ENCODE data around the gene INS. TPM values are rescaled to one million over a fixed set of nuclear protein-coding genes. Genes with fewer than 3 reads are reported as not detected.
A peak's percentile ranks its signal among the peaks of the same experiment; 100 is the strongest.

Gene INS
- total and polyA plus RNA-seq, 2 of the 13 experiments (the other 11 are each of a cell fraction or from before 2014, with no cell fraction given) = not detected

- no peak for TF ChIP-seq ARID2 (CRISPR knock-in tag; IDR thresholded peaks at IDR 0.05; ENCODE audit: borderline replicate concordance)
- peak; percentile 34; the same call in 1 of the 2 replicates for TF ChIP-seq JUND (CRISPR knock-in tag; IDR thresholded peaks at IDR 0.05)
- no peak for TF ChIP-seq CREM (IDR thresholded peaks at IDR 0.05)
- TF ChIP-seq CREM (CRISPR knock-in tag; IDR thresholded peaks at IDR 0.05) = no peak
- TF ChIP-seq PRDM15 (CRISPR knock-in tag; IDR thresholded peaks at IDR 0.05) = no peak
- peak; percentile 46; the same call in 1 of the 2 replicates for TF ChIP-seq FUBP1 (CRISPR knock-in tag; IDR thresholded peaks at IDR 0.05; ENCODE audit: borderline replicate concordance)
- peak; percentile 78; the same call in 1 of the 2 replicates for TF ChIP-seq EEA1 (CRISPR knock-in tag; IDR thresholded peaks at IDR 0.05; ENCODE audit: borderline replicate concordance)
- TF ChIP-seq GTF3A (CRISPR knock-in tag; conservative IDR thresholded peaks at IDR 0.05) = no peak
- no peak for TF ChIP-seq ZBTB3 (CRISPR knock-in tag; IDR thresholded peaks at IDR 0.05; ENCODE audit: borderline replicate concordance, low read depth)
- TF ChIP-seq IRF9 (CRISPR knock-in tag; IDR thresholded peaks at IDR 0.05; ENCODE audit: borderline replicate concordance) = peak; percentile 55; the same call in 1 of the 2 replicates
- TF ChIP-seq DNMT1 (CRISPR knock-in tag; IDR thresholded peaks at IDR 0.05) = peak; percentile 67; the same call in 1 of the 2 replicates
- no peak for TF ChIP-seq NFIB (CRISPR knock-in tag; IDR thresholded peaks at IDR 0.05; ENCODE audit: borderline replicate concordance)
- peak; percentile 82; the same call in 1 of the 2 replicates for TF ChIP-seq REXO4 (CRISPR knock-in tag; IDR thresholded peaks at IDR 0.05; ENCODE audit: borderline replicate concordance)
- peak; percentile 100 for TF ChIP-seq AGO2 (optimal IDR thresholded peaks at IDR 0.05; ENCODE audit: low read depth, low read length)
- no peak for TF ChIP-seq KMT2B (CRISPR knock-in tag; IDR thresholded peaks at IDR 0.05)
- TF ChIP-seq ZNF253 (CRISPR knock-in tag; IDR thresholded peaks at IDR 0.05; ENCODE audit: borderline replicate concordance) = peak; percentile 47; the same call in 1 of the 2 replicates
- TF ChIP-seq E2F1 (CRISPR knock-in tag; IDR thresholded peaks at IDR 0.05) = no peak
- peak in 1 of 2 experiments; percentile 59; a peak in 1 of 4 replicates for TF ChIP-seq ATF4 (CRISPR knock-in tag; IDR thresholded peaks at IDR 0.05)
- no peak for TF ChIP-seq ATRX (CRISPR knock-in tag; IDR thresholded peaks at IDR 0.05; ENCODE audit: borderline replicate concordance)
- TF ChIP-seq MATR3 (CRISPR knock-in tag; IDR thresholded peaks at IDR 0.05) = no peak
- no peak for TF ChIP-seq ZNF652 (CRISPR knock-in tag; IDR thresholded peaks at IDR 0.05; ENCODE audit: borderline replicate concordance, low read depth)
Measured at GRCh38 chr11:2129699-2130366, 31.2 kb downstream of the INS start (continued).

All from HepG2 (cell line).